ENCODE measurements around the gene LAMB3. TPM values are rescaled to one million over a fixed set of nuclear protein-coding genes. Genes with fewer than 3 reads are reported as not detected.

The LAMB3 gene
- total and polyA plus RNA-seq, 12 donors = 1.6 to 6.0 (median 3.7) TPM

DNA sequence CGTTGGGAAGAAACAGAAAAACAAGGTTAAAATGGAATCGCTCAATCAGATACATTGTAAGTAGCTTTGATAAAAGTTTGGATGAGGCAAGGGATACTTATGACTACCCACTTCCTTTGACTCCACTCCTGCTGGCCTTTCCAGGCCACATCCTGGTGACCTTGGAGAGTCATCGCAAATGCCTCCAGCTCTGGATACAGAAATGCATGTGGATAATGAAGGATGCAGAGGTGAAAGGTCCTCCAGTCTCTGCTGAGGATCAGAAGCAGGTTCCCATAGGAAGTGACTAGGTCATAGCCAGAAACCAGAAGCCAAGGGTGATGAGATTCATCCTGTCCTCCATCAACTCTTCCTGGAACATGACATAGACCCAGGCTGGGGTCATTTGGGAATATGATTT is 74.9 kb downstream of the LAMB3 start:
- ATAC-seq (peak in 3 of 8 donors; percentile 25 to 37 (median 30)), DNase-seq (no peak)
- TF ChIP-seq CTCF (IDR thresholded peaks at IDR 0.05) = no peak
- Histone ChIP-seq H3K4me3 (no peak overlapping the region), H3K27me3 (peaks cover 0 to 45% (median 22%) of the 10 kb centered on the region in 7 donors), H3K4me1 (peaks cover 0 to 5% (median 0%) of the 10 kb centered on the region in 9 donors), H3K27ac (no peak overlapping the region), H3K36me3 (no peaks in the 10 kb centered on the region), H3K9me3 (no peaks in the 10 kb centered on the region)
- 66 to 77% methylated on average over 3 of the region's 3 CpGs for WGBS, 2 donors
- intact Hi-C loops (cut with DNase I) = loop anchor here (1.0 to 10.0 kb wide), 14 partner anchors 49 to 417 kb away; partner anchors contain the start of gene UTP25 (in 2 of the 10)

- H3K27me3 ChIP-seq = peaks cover 0 to 37% (median 16%) of the 10 kb centered on the region in 7 donors
- peak; percentile 90 to 97 (median 94) for ATAC-seq
- WGBS, 2 donors = 21 to 23% methylated on average over 12 of the region's 12 CpGs
- H3K27ac ChIP-seq = no peak overlapping the region
- intact Hi-C loops (cut with DNase I) = loop anchor here (1.0 to 10.0 kb wide), 14 partner anchors 50 to 418 kb away; partner anchors contain the start of gene UTP25 (in 2 of the 10)
- peaks cover 0 to 5% (median 0%) of the 10 kb centered on the region in 9 donors for H3K4me1 ChIP-seq
- DNase-seq = peak; percentile 81 to 84
- H3K9me3 ChIP-seq = no peaks in the 10 kb centered on the region
- H3K4me3 ChIP-seq = no peak overlapping the region
- H3K36me3 ChIP-seq = no peaks in the 10 kb centered on the region
- TF ChIP-seq CTCF (IDR thresholded peaks at IDR 0.05) = peak; percentile 81 to 98 (median 96)
Observed at GRCh38 chr1:209576392-209577197, 75.6 kb downstream of the LAMB3 start.

DNA sequence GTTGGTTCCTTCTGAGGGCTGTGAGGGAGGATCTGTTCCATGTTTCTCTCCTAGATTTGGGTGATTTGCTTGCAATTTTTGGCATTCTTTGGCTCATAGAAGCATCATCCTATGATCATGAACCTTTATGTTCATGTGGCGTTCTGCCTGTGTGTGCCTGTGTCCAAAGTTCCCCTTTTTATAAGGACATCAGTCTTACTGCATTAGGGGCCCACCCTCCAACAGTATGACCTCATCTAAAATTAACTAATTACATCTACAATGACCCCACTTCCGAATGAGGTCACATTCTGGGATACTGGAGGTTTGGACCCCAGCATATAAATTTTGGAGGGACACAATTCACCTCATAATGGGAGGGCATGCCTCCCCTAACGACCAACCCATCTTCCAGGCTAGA is 81.5 kb downstream of the LAMB3 start:
- no peak for ATAC-seq
- Histone ChIP-seq H3K4me3 (no peak overlapping the region), H3K9me3 (no peaks in the 10 kb centered on the region), H3K27me3 (peaks cover 0 to 19% (median 5%) of the 10 kb centered on the region in 7 donors), H3K36me3 (no peaks in the 10 kb centered on the region), H3K4me1 (peaks cover 0 to 4% (median 0%) of the 10 kb centered on the region in 9 donors), H3K27ac (no peak overlapping the region)
- TF ChIP-seq CTCF (IDR thresholded peaks at IDR 0.05) = no peak
- intact Hi-C loops (cut with DNase I) = loop anchor here in 3 of 10 donors (10.0 kb wide), 4 partner anchors 174 to 424 kb away; partner anchors contain the start of gene UTP25 (in 1 of the 3)
- 81 to 84% methylated on average over 3 of the region's 3 CpGs for WGBS, 2 donors
- no peak for DNase-seq

GRCh38 chr1:209569455-209570207 is 82.6 kb downstream of the LAMB3 start:
- intact Hi-C loops (cut with DNase I) = loop anchor here in 8 of 10 donors (5.0 to 10.0 kb wide), 9 partner anchors 175 to 425 kb away; partner anchors contain the start of gene UTP25 (in 1 of the 8)
- Histone ChIP-seq H3K27ac (no peak overlapping the region), H3K4me3 (peak overlapping the region in 1 of 10 donors; percentile 6), H3K27me3 (peaks cover 0 to 27% (median 12%) of the 10 kb centered on the region in 7 donors), H3K9me3 (no peaks in the 10 kb centered on the region), H3K4me1 (peaks cover 0 to 4% (median 0%) of the 10 kb centered on the region in 9 donors), H3K36me3 (no peaks in the 10 kb centered on the region)
- WGBS, 2 donors = 13 to 17% methylated on average over 9 of the region's 9 CpGs
- peak in 7 of 8 donors; percentile 39 to 60 (median 50) for ATAC-seq
- peak; percentile 72 to 91 (median 89) for TF ChIP-seq CTCF (IDR thresholded peaks at IDR 0.05)
- DNase-seq = peak; percentile 63 to 66

All from heart right ventricle (tissue), 16 donors.